Chondrocyte (in vitro differentiated cells): Measurements from ENCODE around the gene GABRA5. TPM values are rescaled to one million over a fixed set of nuclear protein-coding genes. Genes with fewer than 3 reads are reported as not detected.
"Not testable (repeated sequence)": the region's sequence is repeated elsewhere in the genome, so short reads cannot be mapped to it uniquely, and the experiment has no call there.

Source experiments
- DNase-seq: peaks from one replicate; pipeline ENCODE4 v3.0.0; 2021; ENCODE audit warnings: mixed read lengths, low spot score
- H3K27ac Mint-ChIP-seq: one replicate; pipeline ENCODE4 v1.8.0; 2021; ENCODE audit warnings: mild to moderate bottlenecking, moderate library complexity, mixed read lengths; ENCODE audit not compliant: unreplicated experiment
- H3K27me3 Mint-ChIP-seq: 2 replicates; pipeline ENCODE4 v1.8.0; 2021; ENCODE audit warnings: low read depth, mixed read lengths
- H3K36me3 Mint-ChIP-seq: 2 replicates; pipeline ENCODE4 v1.8.0; 2021; ENCODE audit warnings: low read depth, mixed read lengths
- H3K4me1 Mint-ChIP-seq: 2 replicates; pipeline ENCODE4 v1.8.0; 2021; ENCODE audit warnings: low read depth, mild to moderate bottlenecking, mixed read lengths
- H3K4me3 Mint-ChIP-seq: one replicate; pipeline ENCODE4 v1.8.0; 2021; ENCODE audit warnings: mild to moderate bottlenecking, moderate library complexity, mixed read lengths; ENCODE audit not compliant: unreplicated experiment
- H3K9me3 Mint-ChIP-seq: 2 replicates; pipeline ENCODE4 v1.8.0; 2021; ENCODE audit warnings: low read depth, mixed read lengths
- total RNA-seq: library from RNA; stranded (reverse); gene quantifications from 3 replicates; pipeline ENCODE4 v1.2.1, GENCODE V29; 2021
- TF ChIP-seq, protein P1 (sequence below): fragments of 200-600 bp; sonication (generic); IDR thresholded peaks from 2 replicates; pipeline ENCODE4 v1.5.0; 2021; ENCODE audit warnings: antibody characterized with exemption, mild to moderate bottlenecking, moderate library complexity

Gene GABRA5
- total RNA-seq, 1 donor from 2014 or later, result 0.30 TPM

DNA sequence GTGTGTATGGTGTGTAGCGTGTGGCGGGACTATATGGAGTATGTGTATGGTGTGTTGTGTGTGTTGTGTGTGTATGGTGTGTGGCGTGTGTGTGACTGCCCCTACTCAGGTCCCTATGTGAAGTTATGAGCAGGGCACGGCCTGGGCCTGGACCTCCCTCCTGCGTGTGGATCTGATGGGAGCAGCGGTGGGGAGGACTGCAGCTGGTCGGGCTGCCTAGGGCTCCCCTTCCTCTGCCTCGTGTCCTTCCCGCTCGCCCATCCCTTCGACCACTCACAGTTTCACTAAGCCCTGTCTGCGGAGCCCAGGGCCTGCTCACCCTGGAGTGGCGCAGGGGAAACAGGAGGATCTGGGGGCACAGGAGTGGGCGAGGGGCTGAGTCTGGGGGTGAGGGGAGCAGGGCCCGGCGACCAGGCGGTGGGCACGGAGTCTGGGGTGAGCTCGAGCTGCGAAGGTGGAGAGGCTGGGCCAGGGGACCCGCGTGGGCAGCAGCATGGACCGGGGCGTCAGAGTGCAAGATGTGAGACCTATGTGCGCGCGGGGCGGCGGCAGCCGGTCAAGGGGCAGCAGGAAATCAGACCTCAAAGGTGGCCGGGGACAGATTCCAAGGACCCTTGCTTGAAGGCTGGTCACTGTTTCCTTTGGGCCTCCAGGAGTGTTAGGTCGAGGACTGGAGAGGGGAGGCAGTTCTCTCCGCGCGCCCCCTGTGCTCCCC lies 26.6 kb downstream of the GABRA5 start:
- Mint-ChIP-seq H3K27ac (no peak overlapping the region), H3K9me3 (no peaks in the 10 kb centered on the region), H3K27me3 (peaks cover 3% of the 10 kb centered on the region), H3K36me3 (no peaks in the 10 kb centered on the region), H3K4me1 (no peaks in the 10 kb centered on the region), H3K4me3 (no peak overlapping the region)
- no peak for DNase-seq
- TF ChIP-seq, protein P1, sequence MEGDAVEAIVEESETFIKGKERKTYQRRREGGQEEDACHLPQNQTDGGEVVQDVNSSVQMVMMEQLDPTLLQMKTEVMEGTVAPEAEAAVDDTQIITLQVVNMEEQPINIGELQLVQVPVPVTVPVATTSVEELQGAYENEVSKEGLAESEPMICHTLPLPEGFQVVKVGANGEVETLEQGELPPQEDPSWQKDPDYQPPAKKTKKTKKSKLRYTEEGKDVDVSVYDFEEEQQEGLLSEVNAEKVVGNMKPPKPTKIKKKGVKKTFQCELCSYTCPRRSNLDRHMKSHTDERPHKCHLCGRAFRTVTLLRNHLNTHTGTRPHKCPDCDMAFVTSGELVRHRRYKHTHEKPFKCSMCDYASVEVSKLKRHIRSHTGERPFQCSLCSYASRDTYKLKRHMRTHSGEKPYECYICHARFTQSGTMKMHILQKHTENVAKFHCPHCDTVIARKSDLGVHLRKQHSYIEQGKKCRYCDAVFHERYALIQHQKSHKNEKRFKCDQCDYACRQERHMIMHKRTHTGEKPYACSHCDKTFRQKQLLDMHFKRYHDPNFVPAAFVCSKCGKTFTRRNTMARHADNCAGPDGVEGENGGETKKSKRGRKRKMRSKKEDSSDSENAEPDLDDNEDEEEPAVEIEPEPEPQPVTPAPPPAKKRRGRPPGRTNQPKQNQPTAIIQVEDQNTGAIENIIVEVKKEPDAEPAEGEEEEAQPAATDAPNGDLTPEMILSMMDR, result no peak

DNA sequence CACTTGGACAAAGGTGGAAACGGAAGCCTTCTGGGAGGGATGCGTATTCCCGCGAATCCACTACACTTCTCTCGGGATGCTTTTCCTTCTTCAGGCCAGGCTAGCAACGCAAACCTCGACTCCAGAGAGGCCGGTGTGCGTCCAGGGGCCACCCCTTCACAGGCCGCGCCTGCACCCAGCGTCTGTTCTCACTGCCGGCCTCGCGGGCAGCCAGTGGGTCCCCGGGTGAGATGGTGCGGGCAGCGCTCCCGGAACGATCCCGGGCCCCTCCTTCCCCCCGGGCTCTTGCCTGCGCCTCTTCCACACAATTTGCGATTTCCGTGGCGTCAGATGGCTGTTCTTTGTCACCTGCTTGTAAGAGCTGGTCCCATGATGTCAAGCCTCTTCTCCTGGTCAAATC lies 27.3 kb downstream of the GABRA5 start:
- TF ChIP-seq, protein P1, result no peak
- peaks cover 3% of the 10 kb centered on the region for H3K27me3 Mint-ChIP-seq
- H3K4me3 Mint-ChIP-seq, result no peak overlapping the region
- no peak overlapping the region for H3K27ac Mint-ChIP-seq
- no peaks in the 10 kb centered on the region for H3K36me3 Mint-ChIP-seq
- DNase-seq, result no peak
- no peaks in the 10 kb centered on the region for H3K4me1 Mint-ChIP-seq
- H3K9me3 Mint-ChIP-seq, result peaks cover 2% of the 10 kb centered on the region

DNA sequence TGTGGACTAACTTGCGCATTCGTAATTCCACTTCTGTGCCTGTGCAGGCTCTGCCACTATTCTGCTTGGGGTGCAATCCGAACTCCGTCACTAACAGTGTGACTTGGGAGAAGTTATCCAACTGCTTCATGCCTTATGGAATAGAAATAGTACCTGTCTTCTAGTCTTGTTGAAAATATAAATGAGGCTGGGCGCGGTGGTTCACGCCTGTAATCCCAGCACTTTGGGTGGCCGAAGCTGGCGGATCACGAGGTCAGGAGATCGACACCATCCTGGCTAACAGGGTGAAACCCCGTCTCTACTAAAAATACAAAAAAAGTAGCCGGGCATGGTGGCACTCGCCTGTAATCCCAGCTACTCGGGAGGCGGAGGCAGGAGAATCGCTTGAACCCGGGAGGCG lies 28.5 kb downstream of the GABRA5 start:
- DNase-seq, H3K36me3 Mint-ChIP-seq, H3K9me3 Mint-ChIP-seq, H3K4me1 Mint-ChIP-seq, H3K27ac Mint-ChIP-seq, H3K4me3 Mint-ChIP-seq, H3K27me3 Mint-ChIP-seq: not testable (repeated sequence)

DNA sequence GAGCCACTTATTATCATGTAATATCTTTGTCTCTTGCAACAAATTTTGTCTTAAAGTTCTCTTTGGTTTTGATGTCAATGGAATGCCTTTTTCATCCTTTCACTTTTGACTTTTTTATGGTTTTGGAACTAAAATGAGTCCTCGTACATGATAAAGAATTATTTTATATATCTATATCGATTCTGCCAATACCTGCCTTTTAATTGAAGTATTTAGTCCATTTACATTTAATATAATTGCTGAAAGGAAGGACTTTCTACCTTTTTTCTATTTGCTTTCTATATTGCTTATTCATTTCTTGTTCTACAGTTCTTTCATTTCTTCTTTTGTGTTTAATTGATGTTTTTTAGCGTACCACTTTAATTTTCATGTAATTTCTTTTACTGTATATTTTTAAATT lies 32.8 kb downstream of the GABRA5 start:
- no peak overlapping the region for H3K27ac Mint-ChIP-seq
- H3K9me3 Mint-ChIP-seq, result peaks cover 30% of the 10 kb centered on the region
- TF ChIP-seq, protein P1, result no peak
- no peak overlapping the region for H3K4me3 Mint-ChIP-seq
- H3K4me1 Mint-ChIP-seq, result no peaks in the 10 kb centered on the region
- peaks cover 5% of the 10 kb centered on the region for H3K27me3 Mint-ChIP-seq
- H3K36me3 Mint-ChIP-seq, result no peaks in the 10 kb centered on the region
- no peak for DNase-seq

DNA sequence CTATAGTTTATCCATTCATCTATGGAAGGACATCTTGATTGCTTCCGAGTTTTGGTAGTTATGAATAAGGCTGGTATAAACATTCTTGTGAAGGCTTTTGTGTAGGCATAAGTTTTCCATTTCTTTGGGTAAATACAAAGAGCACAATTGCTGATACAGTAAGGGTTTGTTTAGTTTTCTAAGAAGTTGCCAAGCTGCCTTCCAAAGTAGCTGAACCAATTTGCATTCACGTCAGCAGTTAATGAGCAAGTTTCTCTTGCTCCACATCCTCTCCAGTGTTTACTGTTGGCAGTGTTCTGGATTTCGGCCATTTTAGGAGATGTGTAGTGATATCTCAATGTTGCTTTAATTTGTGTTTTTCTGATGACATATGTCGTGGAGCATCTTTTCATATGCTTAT lies 34.2 kb downstream of the GABRA5 start:
- Mint-ChIP-seq H3K9me3 (peaks cover 44% of the 10 kb centered on the region), H3K36me3 (peaks cover 3% of the 10 kb centered on the region), H3K27me3 (peaks cover 2% of the 10 kb centered on the region), H3K4me3 (no peak overlapping the region), H3K27ac (no peak overlapping the region), H3K4me1 (no peaks in the 10 kb centered on the region)
- TF ChIP-seq, protein P1, result no peak
- DNase-seq, result no peak

DNA sequence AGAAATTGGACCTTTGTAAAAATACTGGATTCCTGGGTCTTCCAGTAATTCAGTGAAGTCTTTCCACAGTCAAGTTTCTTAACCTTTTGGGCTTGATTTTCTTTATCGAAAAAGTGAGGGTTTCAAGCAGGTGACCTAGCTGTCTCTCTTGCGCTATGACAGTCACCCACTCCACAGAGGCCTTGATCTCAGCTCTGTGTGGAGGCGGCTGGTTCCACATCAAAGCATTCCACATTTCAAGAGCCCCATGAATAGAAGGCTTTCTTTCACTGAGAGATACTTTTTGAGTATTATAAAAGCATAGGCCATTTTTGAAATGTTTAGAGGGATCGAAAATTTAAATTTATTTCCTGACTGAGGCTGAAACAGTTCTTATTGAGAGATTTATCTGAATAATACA lies 43.9 kb downstream of the GABRA5 start:
- H3K36me3 Mint-ChIP-seq, result no peaks in the 10 kb centered on the region
- TF ChIP-seq, protein P1, result no peak
- no peak overlapping the region for H3K4me3 Mint-ChIP-seq
- H3K27me3 Mint-ChIP-seq, result peaks cover 2% of the 10 kb centered on the region
- H3K9me3 Mint-ChIP-seq, result peaks cover 11% of the 10 kb centered on the region
- DNase-seq, result no peak
- H3K4me1 Mint-ChIP-seq, result no peaks in the 10 kb centered on the region
- H3K27ac Mint-ChIP-seq, result no peak overlapping the region
